GM12878 (cell line): ENCODE measurements around the gene NOXA1. TPM values are rescaled to one million over a fixed set of nuclear protein-coding genes. Genes with fewer than 3 reads are reported as not detected.

Experiments used
- ATAC-seq: fragments of 200-7000 bp; cut with Tn5 transposase; 3 replicates; pipeline ENCODE4 v1.9.1; 2020; ENCODE audit warnings: mild to moderate bottlenecking, moderate library complexity
- BruUV-seq: library from RNA; stranded (reverse); fragments of 400-500 nt; replicated peaks from 2 replicates; lab custom pipeline; 2021; lab: Mats Ljungman, UMichigan
- CTCF ChIA-PET: fragments of 300-600 bp; sonication (Branson Sonifier 250); formaldehyde crosslinking; extraction: SDS; loops from one replicate; lab custom pipeline; 2021; ENCODE audit warnings: inconsistent platforms; lab: Yijun Ruan, JAX
- POLR2A ChIA-PET: fragments of 350-600 bp; formaldehyde crosslinking; extraction: SDS; loops from one replicate; lab custom pipeline; 2021; ENCODE audit warnings: inconsistent platforms; lab: Charles Lee
- RAD21 ChIA-PET: fragments of 300-600 bp; sonication (Branson Sonifier 250); formaldehyde crosslinking; loops from one replicate; lab custom pipeline; 2023; ENCODE audit warnings: antibody characterized with exemption; ENCODE audit not compliant: unreplicated experiment; lab: Charles Lee
- SMC1A ChIA-PET: fragments of 300-600 bp; sonication (Branson Sonifier 250); formaldehyde crosslinking; loops from one replicate; lab custom pipeline; 2023; ENCODE audit not compliant: unreplicated experiment, uncharacterized antibody; lab: Charles Lee
- DNase-seq: peaks from one replicate; pipeline ENCODE4 v3.0.0-alpha.2; 2011; ENCODE audit warnings: low read depth, low spot score
- FAIRE-seq: peaks from 3 replicates; lab custom pipeline; 2011; peaks lifted over from hg19 to GRCh38; lab: Jason Lieb, UNC
- H2AFZ ChIP-seq: 2 replicates; pipeline ENCODE4 v1.6.0; 2011; ENCODE audit warnings: low read depth, low read length, control low read depth; ENCODE audit not compliant: control insufficient read depth
- H3K27ac ChIP-seq: 2 replicates; pipeline ENCODE4 v1.5.1; 2011; ENCODE audit warnings: control low read depth; ENCODE audit not compliant: control insufficient read depth, insufficient read depth
- H3K27me3 ChIP-seq, 2 experiments: replicated peaks in 1 of 2; 2 replicates each; pipeline versions ENCODE4 v1.6.0 to v1.6.1; 2011; ENCODE audit warnings: low read length in 1 of 2; ENCODE audit not compliant: control insufficient read depth in 2 of 2, insufficient read depth in 2 of 2
- H3K36me3 ChIP-seq, 2 experiments: 2 replicates each; pipeline ENCODE4 v1.5.1; 2011; ENCODE audit warnings: low read length in 1 of 2; ENCODE audit not compliant: control insufficient read depth in 2 of 2, insufficient read depth in 2 of 2
- H3K4me1 ChIP-seq: 2 replicates; pipeline ENCODE4 v1.6.1; 2011; ENCODE audit warnings: mild to moderate bottlenecking, low read length, moderate library complexity, mixed read lengths; ENCODE audit not compliant: control insufficient read depth, insufficient read depth
- H3K4me2 ChIP-seq: 2 replicates; pipeline ENCODE4 v1.6.0; 2011; ENCODE audit warnings: control low read depth; ENCODE audit not compliant: control insufficient read depth, insufficient read depth
- H3K4me3 ChIP-seq: fragments of 200-600 bp; sonication (generic); 2 replicates; pipeline ENCODE4 v1.5.1; 2016
- H3K79me2 ChIP-seq: 2 replicates; pipeline ENCODE4 v1.6.0; 2011; ENCODE audit warnings: low read length; ENCODE audit not compliant: control insufficient read depth, insufficient read depth
- H3K9ac ChIP-seq: 2 replicates; pipeline ENCODE4 v1.8.0; 2011; ENCODE audit warnings: low read length, control low read depth, mixed read lengths; ENCODE audit not compliant: control insufficient read depth, insufficient read depth
- H3K9me3 ChIP-seq: replicated peaks from 3 replicates; pipeline ENCODE4 v1.5.1; 2011; ENCODE audit warnings: mild to moderate bottlenecking, low read length; ENCODE audit not compliant: control insufficient read depth, insufficient read depth
- H4K20me1 ChIP-seq: 2 replicates; pipeline ENCODE4 v1.6.0; 2011; ENCODE audit not compliant: control insufficient read depth, insufficient read depth
- ASH2L ChIP-seq: fragments of 300-600, 200-600 bp; sonication (generic); IDR thresholded peaks from 2 replicates; pipeline ENCODE4 v1.6.1; 2017; ENCODE audit warnings: low read depth, mild to moderate bottlenecking, borderline replicate concordance
- CBFB ChIP-seq: IDR thresholded peaks from 2 replicates; pipeline ENCODE4 v1.6.1; 2016; ENCODE audit warnings: antibody characterized with exemption, low read depth
- CHD4 ChIP-seq: fragments of 200-600 bp; sonication (generic); IDR thresholded peaks from 2 replicates; pipeline ENCODE4 v1.6.1; 2016; ENCODE audit warnings: mild to moderate bottlenecking
- E4F1 ChIP-seq: fragments of 450-650 bp; IDR thresholded peaks from 2 replicates; pipeline ENCODE4 v1.6.1; 2018; ENCODE audit warnings: borderline replicate concordance, mild to moderate bottlenecking; ENCODE audit not compliant: partially characterized antibody
- ETV6 ChIP-seq, 2 experiments: fragments of 450-650 bp in 1 of 2; IDR thresholded peaks in 1 of 2; conservative IDR thresholded peaks in 1 of 2; 2 replicates each; pipeline ENCODE4 v1.6.1; 2014; ENCODE audit warnings: antibody characterized with exemption in 1 of 2, borderline replicate concordance in 1 of 2, low read depth in 1 of 2, mild to moderate bottlenecking in 1 of 2, moderate library complexity in 1 of 2
- EZH2 ChIP-seq: IDR thresholded peaks from 2 replicates; pipeline ENCODE4 v1.6.1; 2012; ENCODE audit warnings: low read depth, mild to moderate bottlenecking, control low read depth, inconsistent platforms, low read length, borderline replicate concordance; ENCODE audit not compliant: control insufficient read depth
- IKZF1 ChIP-seq: fragments of 450-650 bp; conservative IDR thresholded peaks from 2 replicates; pipeline ENCODE4 v1.6.1; 2017; ENCODE audit warnings: antibody characterized with exemption, mild to moderate bottlenecking
- MXI1 ChIP-seq: fragments of 150-350 bp; IDR thresholded peaks from 2 replicates; pipeline ENCODE4 v1.6.1; 2011; ENCODE audit warnings: low read depth, mild to moderate bottlenecking, inconsistent platforms, low read length, improper control_type of control experiment
- RELA ChIP-seq: fragments of 450-650 bp; IDR thresholded peaks from 2 replicates; pipeline ENCODE4 v1.8.0; 2014; ENCODE audit warnings: borderline replicate concordance; ENCODE audit not compliant: partially characterized antibody
- REST ChIP-seq: IDR thresholded peaks from 2 replicates; pipeline ENCODE4 v1.6.1; 2012; ENCODE audit warnings: mild to moderate bottlenecking, low read depth, low read length
- SMAD5 ChIP-seq: IDR thresholded peaks from 2 replicates; pipeline ENCODE4 v1.6.1; 2016; ENCODE audit warnings: antibody characterized with exemption, low read depth
- WGBS: methylation state at CpG from one replicate; pipeline ENCODE4 v1.1.6; 2016; ENCODE audit warnings: low lambda C conversion rate; ENCODE audit not compliant: insufficient replicate concordance, insufficient coverage; ENCODE audit errors: missing lambda C conversion rate; 5-methylcytosine and 5-hydroxymethylcytosine counted together
- in situ Hi-C: fragments of 300-500 bp; cut with MboI; formaldehyde crosslinking; loops from 9 replicates; pipeline ENCODE4 v1.14.3; 2018; ENCODE audit warnings: mixed read lengths
- intact Hi-C: fragments of 100-400 bp; cut with micrococcal nuclease; formaldehyde crosslinking; loops from one replicate; pipeline ENCODE4 v1.14.2; 2022; ENCODE audit not compliant: unreplicated experiment
- polyA plus RNA-seq, 11 experiments: library from polyadenylated mRNA; depleted of rRNA in 4 of 11; unstranded in 6 of 11; stranded (reverse) in 5 of 11; fragments of >200 nt; fragmentation: Nextera tagmentation in 4 of 11; fragmentation: Illumina TruSeq in 1 of 11; extraction: Ambion mirVana in 4 of 11; extraction: Trizol in 1 of 11; gene quantifications; 1 replicate in 1 of 11; 2 replicates in 10 of 11; pipeline versions ENCODE4 v1.2.1 to v1.2.3, GENCODE V29; 2011 to 2016; ENCODE audit warnings: inconsistent platforms in 2 of 11, missing spikeins in 2 of 11, low read depth in 1 of 11
- total RNA-seq, 4 experiments: library from RNA; depleted of rRNA in 3 of 4; stranded (reverse); fragments of >200 nt in 3 of 4; fragmentation: Illumina TruSeq in 1 of 4; extraction: Trizol in 1 of 4; gene quantifications; 2 replicates each; pipeline versions ENCODE4 v1.2.1 to v1.2.3, GENCODE V29; 2013 to 2021

The NOXA1 gene
- total and polyA plus RNA-seq, 10 of the 15 experiments (the other 5 are each of a cell fraction or from before 2014, with no cell fraction given), result 0.08 to 0.20 TPM; not detected in 8

GRCh38 chr9:137407590-137408300 is 15.4 kb upstream of the NOXA1 start (continued):
- no peak for TF ChIP-seq CHD4

- in situ Hi-C loops, result loop anchor here (5.0 kb wide), 1 partner anchor 117 kb away; no protein-coding TSS in a partner anchor
- RAD21 ChIA-PET, result interaction anchor here (0.8 to 1.2 kb wide), 3 partner anchors 13 to 147 kb away, joined by 3 to 4 read pairs (median 4); partner anchors contain the start of gene NRARP
Observed at GRCh38 chr9:137408651-137409405, 14.4 kb upstream of the NOXA1 start.

More at GRCh38 chr9:137408651-137409405, 14.4 kb upstream of the NOXA1 start:
- WGBS, result 89% methylated on average over 24 of the region's 24 CpGs
- intact Hi-C loops, result no loop called here
- no peak for ATAC-seq
- H3K9ac ChIP-seq, result no peak overlapping the region; the same call in 1 of the 2 replicates
- H3K27me3 ChIP-seq, result no peaks in the 10 kb centered on the region
- ChIA-PET SMC1A (interaction anchor here (1.6 kb wide), 1 partner anchor 107 kb away, joined by 5 read pairs; the partner anchor contains the start of gene NRARP), CTCF (interaction anchor here (1.0 to 2.7 kb wide), 5 partner anchors 13 to 123 kb away, joined by 3 to 17 read pairs (median 4); partner anchors contain the start of gene NRARP), POLR2A (interaction anchor here (0.7 to 1.3 kb wide), 4 partner anchors 11 to 165 kb away, joined by 3 read pairs; partner anchors contain the start of genes EXD3, NOXA1 and NRARP)
- H2AFZ ChIP-seq, result no peak overlapping the region
- FAIRE-seq, result no peak
- TF ChIP-seq CBFB (no peak), E4F1 (no peak), MXI1 (no peak), CHD4 (no peak), ASH2L (no peak), REST (no peak), EZH2 (no peak), IKZF1 (no peak), RELA (no peak), ETV6 (conservative IDR thresholded peaks at IDR 0.05 in 1 of 2, IDR thresholded peaks at IDR 0.05 in 1 of 2; ENCODE audit: borderline replicate concordance in 1 of 2, low read depth in 1 of 2) (no peak), SMAD5 (no peak)
- no peaks in the 10 kb centered on the region for H3K79me2 ChIP-seq
- H3K36me3 ChIP-seq, result no peaks in the 10 kb centered on the region
- no peak for DNase-seq
- H3K4me2 ChIP-seq, result no peak overlapping the region
- no peak overlapping the region for H3K4me3 ChIP-seq
- no peaks in the 10 kb centered on the region for H4K20me1 ChIP-seq
- H3K9me3 ChIP-seq, result no peaks in the 10 kb centered on the region; the same call in 2 of the 3 replicates
- no TSS peak for BruUV-seq
- no peak overlapping the region for H3K27ac ChIP-seq
- H3K4me1 ChIP-seq, result peaks cover 29% of the 10 kb centered on the region
